ENCODE data around the gene DEFB128. TPM values are rescaled to one million over a fixed set of nuclear protein-coding genes. Genes with fewer than 3 reads are reported as not detected.

The DEFB128 gene
- not detected in 2 replicates for total RNA-seq

GRCh38 chr20:189611-190010 is at the start of gene DEFB128:
Gene DEFB128 (minus strand): TSS chr20:189711. CDS start chr20:189623, 88 bp downstream.

GRCh38 chr20:226958-227357 is 37.4 kb upstream of the DEFB128 start, which contains the start of gene DEFB129:
Gene DEFB129 (plus strand): TSS chr20:227258. CDS start chr20:227289, 31 bp downstream.

GRCh38 chr20:157154-157553 is 32.4 kb downstream of the DEFB128 start, which contains the start of gene DEFB127:
Gene DEFB127 (plus strand): TSS chr20:157454. CDS start chr20:157545, 91 bp downstream.

GRCh38 chr20:142290-142689 is 47.2 kb downstream of the DEFB128 start, which contains the start of gene DEFB126:
Gene DEFB126 (plus strand): TSS chr20:142590. CDS start chr20:142629, 39 bp downstream.

Other genes starting within 250 kb of the DEFB128 start
- gene DEFB125, start 102.0 kb downstream of the DEFB128 start, total RNA-seq, result not detected in 2 replicates
- not detected in 2 replicates for gene DEFB126, start 47.1 kb downstream of the DEFB128 start, total RNA-seq
- gene DEFB127, start 32.3 kb downstream of the DEFB128 start, total RNA-seq, result not detected in 2 replicates
- gene DEFB129, start 37.5 kb upstream of the DEFB128 start, total RNA-seq, result not detected in 2 replicates
- gene DEFB132, start 68.0 kb upstream of the DEFB128 start, total RNA-seq, result not detected in 2 replicates
- 0.65 and 1.2 TPM in 2 replicates for gene C20orf96, start 101.0 kb upstream of the DEFB128 start, total RNA-seq
- gene ZCCHC3, start 107.9 kb upstream of the DEFB128 start, total RNA-seq, result 6.8 and 10.6 TPM in 2 replicates
- gene SOX12, start 135.8 kb upstream of the DEFB128 start, total RNA-seq, result 3.4 and 4.8 TPM in 2 replicates
- 26.7 and 51.0 TPM in 2 replicates for gene NRSN2, start 157.4 kb upstream of the DEFB128 start, total RNA-seq
- 16.3 and 18.1 TPM in 2 replicates for gene TRIB3, start 191.0 kb upstream of the DEFB128 start, total RNA-seq
- gene RBCK1, start 218.6 kb upstream of the DEFB128 start, total RNA-seq, result 49.4 and 51.7 TPM in 2 replicates

Data from articular chondrocyte of knee joint (primary cell).